ENCODE data around the gene TMSB10. TPM values are rescaled to one million over a fixed set of nuclear protein-coding genes. Genes with fewer than 3 reads are reported as not detected.
"Not testable (repeated sequence)": the region's sequence is repeated elsewhere in the genome, so short reads cannot be mapped to it uniquely, and the experiment has no call there.

Gene TMSB10
- polyA plus RNA-seq (ENCODE audit: insufficient read length in 3 of 3), result 1,000 to 10,000 TPM; 1,665 to 1,772 (median 1,732) TPM

GRCh38 chr2:84905181-84906107 is at the start of gene TMSB10:
TMSB10 (plus strand) TSS chr2:84905656.
- DNase-seq (ENCODE audit: low read depth in 3 of 3, low spot score in 2 of 3), result peak in 1 of 3 donors; percentile 73

GRCh38 chr2:84855731-84856130 is 49.7 kb upstream of the TMSB10 start:
- no peak for DNase-seq (ENCODE audit: low read depth in 3 of 3, low spot score in 2 of 3)

GRCh38 chr2:84856787-84857186 is 48.7 kb upstream of the TMSB10 start:
- DNase-seq (ENCODE audit: low read depth in 3 of 3, low spot score in 2 of 3), result no peak

- DNase-seq (ENCODE audit: low read depth in 3 of 3, low spot score in 2 of 3), result no peak
These were observed 47.9 kb upstream of the TMSB10 start for GRCh38 chr2:84857566-84857965.

GRCh38 chr2:84858123-84858522 is 47.3 kb upstream of the TMSB10 start:
- no peak for DNase-seq (ENCODE audit: low read depth in 3 of 3, low spot score in 2 of 3)

- DNase-seq (ENCODE audit: low read depth in 3 of 3, low spot score in 2 of 3), result no peak
These were observed 46.5 kb upstream of the TMSB10 start for GRCh38 chr2:84858937-84859336.

- no peak for DNase-seq (ENCODE audit: low read depth in 3 of 3, low spot score in 2 of 3)
These were observed 43.9 kb upstream of the TMSB10 start for GRCh38 chr2:84861539-84861938.

- no peak for DNase-seq (ENCODE audit: low read depth in 3 of 3, low spot score in 2 of 3)
These were observed 43.5 kb upstream of the TMSB10 start for GRCh38 chr2:84862006-84862405.

- DNase-seq (ENCODE audit: low read depth in 3 of 3, low spot score in 2 of 3), result no peak
These were observed 40.2 kb upstream of the TMSB10 start for GRCh38 chr2:84865181-84865783.

GRCh38 chr2:84866122-84866521 is 39.3 kb upstream of the TMSB10 start:
- DNase-seq (ENCODE audit: low read depth in 3 of 3, low spot score in 2 of 3), result no peak

GRCh38 chr2:84868327-84868726 is 37.1 kb upstream of the TMSB10 start:
- not testable (repeated sequence) for DNase-seq (ENCODE audit: low read depth in 3 of 3, low spot score in 2 of 3)

GRCh38 chr2:84870306-84870705 is 35.1 kb upstream of the TMSB10 start:
- no peak for DNase-seq (ENCODE audit: low read depth in 3 of 3, low spot score in 2 of 3)

GRCh38 chr2:84872691-84873090 is 32.8 kb upstream of the TMSB10 start:
- not testable (repeated sequence) for DNase-seq (ENCODE audit: low read depth in 3 of 3, low spot score in 2 of 3)

GRCh38 chr2:84873350-84873749 is 32.1 kb upstream of the TMSB10 start:
- DNase-seq (ENCODE audit: low read depth in 3 of 3, low spot score in 2 of 3), result no peak

GRCh38 chr2:84874381-84875212 is 30.9 kb upstream of the TMSB10 start:
- no peak for DNase-seq (ENCODE audit: low read depth in 3 of 3, low spot score in 2 of 3)

GRCh38 chr2:84875213-84875560 is 30.3 kb upstream of the TMSB10 start:
- no peak for DNase-seq (ENCODE audit: low read depth in 3 of 3, low spot score in 2 of 3)

- not testable (repeated sequence) for DNase-seq (ENCODE audit: low read depth in 3 of 3, low spot score in 2 of 3)
These were observed 29.8 kb upstream of the TMSB10 start for GRCh38 chr2:84875619-84876018.

- no peak for DNase-seq (ENCODE audit: low read depth in 3 of 3, low spot score in 2 of 3)
These were observed 29.1 kb upstream of the TMSB10 start for GRCh38 chr2:84876369-84876768.

- DNase-seq (ENCODE audit: low read depth in 3 of 3, low spot score in 2 of 3), result no peak
These were observed 27.0 kb upstream of the TMSB10 start for GRCh38 chr2:84878459-84878858.

GRCh38 chr2:84878896-84879583 is 26.4 kb upstream of the TMSB10 start:
- DNase-seq (ENCODE audit: low read depth in 3 of 3, low spot score in 2 of 3), result no peak

Data from right renal cortex interstitium (tissue), 3 donors.